HEK293T (cell line): ENCODE data around the gene KAZALD1.

ENCODE experiments used
- CTCF ChIA-PET: fragments of 350-600 bp; formaldehyde crosslinking; extraction: SDS; loops from one replicate; lab custom pipeline; 2021; ENCODE audit warnings: antibody characterized with exemption, inconsistent platforms; lab: Yijun Ruan, JAX
- POLR2A ChIA-PET: fragments of 350-600 bp; formaldehyde crosslinking; extraction: SDS; loops from one replicate; lab custom pipeline; 2020; ENCODE audit warnings: antibody characterized with exemption, inconsistent platforms; lab: Yijun Ruan, JAX
- DNase-seq: peaks from one replicate; pipeline ENCODE4 v3.0.0; 2012; ENCODE audit warnings: mixed read lengths; ENCODE audit errors: extremely low spot score
- ARNT ChIP-seq: fragments of 450-650 bp; IDR thresholded peaks from 2 replicates; pipeline ENCODE4 v1.6.1; 2017; ENCODE audit warnings: mild to moderate bottlenecking
- BHLHE40 ChIP-seq: fragments of 450-650 bp; IDR thresholded peaks from 2 replicates; pipeline ENCODE4 v1.6.1; 2016; ENCODE audit warnings: mild to moderate bottlenecking, moderate library complexity, borderline replicate concordance
- CTBP1 ChIP-seq: fragments of 450-650 bp; IDR thresholded peaks from 2 replicates; pipeline ENCODE4 v1.6.1; 2016; ENCODE audit warnings: borderline replicate concordance
- ELF4 ChIP-seq: fragments of 450-650 bp; IDR thresholded peaks from 2 replicates; pipeline ENCODE4 v1.6.1; 2017; ENCODE audit warnings: antibody characterized with exemption
- FOXA1 ChIP-seq: fragments of 450-650 bp; IDR thresholded peaks from 2 replicates; pipeline ENCODE4 v1.6.1; 2016; ENCODE audit warnings: mild to moderate bottlenecking
- FOXK2 ChIP-seq: fragments of 450-650 bp; IDR thresholded peaks from 2 replicates; pipeline ENCODE4 v1.6.1; 2016; ENCODE audit warnings: mild to moderate bottlenecking
- FOXM1 ChIP-seq: fragments of 450-650 bp; IDR thresholded peaks from 2 replicates; pipeline ENCODE4 v1.6.1; 2017; ENCODE audit warnings: mild to moderate bottlenecking, borderline replicate concordance
- HDGF ChIP-seq: fragments of 450-650 bp; IDR thresholded peaks from 2 replicates; pipeline ENCODE4 v1.6.1; 2017; ENCODE audit warnings: antibody characterized with exemption, borderline replicate concordance
- L3MBTL2 ChIP-seq: fragments of 450-650 bp; conservative IDR thresholded peaks from 2 replicates; pipeline ENCODE4 v1.6.1; 2016; ENCODE audit warnings: mild to moderate bottlenecking
- LEF1 ChIP-seq: fragments of 450-650 bp; IDR thresholded peaks from 2 replicates; pipeline ENCODE4 v1.6.1; 2017; ENCODE audit warnings: mild to moderate bottlenecking, borderline replicate concordance
- NFRKB ChIP-seq: fragments of 450-650 bp; IDR thresholded peaks from 2 replicates; pipeline ENCODE4 v1.6.1; 2016; ENCODE audit warnings: mild to moderate bottlenecking, moderate library complexity
- PKNOX1 ChIP-seq: fragments of 450-650 bp; IDR thresholded peaks from 2 replicates; pipeline ENCODE4 v1.6.1; 2016
- SP1 ChIP-seq: fragments of 450-650 bp; IDR thresholded peaks from 2 replicates; pipeline ENCODE4 v1.6.1; 2017
- SUZ12 ChIP-seq: fragments of 450-650 bp; IDR thresholded peaks from 2 replicates; pipeline ENCODE4 v1.6.1; 2016; ENCODE audit warnings: mild to moderate bottlenecking
- TARDBP ChIP-seq: fragments of 450-650 bp; IDR thresholded peaks from 2 replicates; pipeline ENCODE4 v1.6.1; 2016
- ZNF384 ChIP-seq: fragments of 450-650 bp; IDR thresholded peaks from 2 replicates; pipeline ENCODE4 v1.6.1; 2016

KAZALD1 gene

DNA sequence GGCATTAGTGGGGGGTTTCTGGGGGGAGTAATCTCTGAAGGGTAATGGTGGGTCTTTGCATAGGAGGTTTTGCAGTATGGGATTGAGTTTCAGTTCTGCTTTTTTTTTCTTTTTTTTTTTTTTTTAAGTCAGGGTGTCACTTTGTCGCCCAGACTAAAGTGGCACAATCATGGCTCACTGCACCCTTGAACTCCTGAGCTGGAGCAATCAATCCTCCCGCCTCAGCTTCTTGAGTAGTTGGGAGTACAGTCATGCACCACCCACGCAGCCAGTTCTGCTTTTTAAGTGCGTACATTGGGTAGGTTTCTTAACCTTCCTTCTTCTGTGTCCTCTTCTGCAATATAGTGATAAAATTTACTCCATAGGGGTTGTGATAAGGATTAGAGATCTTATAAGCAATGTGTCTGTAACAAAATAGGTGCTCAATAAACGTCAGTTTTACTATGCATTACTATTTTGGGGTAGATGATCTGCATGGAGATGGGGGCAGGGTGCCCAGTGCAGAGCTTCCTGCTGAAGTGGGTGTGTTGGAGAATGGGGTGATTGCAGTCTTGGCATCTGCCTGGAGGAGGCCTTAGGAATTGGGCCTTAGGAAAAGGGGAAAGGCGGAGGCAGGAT lies 9.6 kb downstream of the KAZALD1 start:
- no peak for DNase-seq
- POLR2A ChIA-PET, result interaction anchor here (0.9 kb wide), 1 partner anchor 21 kb away, joined by 3 read pairs; no protein-coding TSS in a partner anchor
- TF ChIP-seq NFRKB (no peak), FOXM1 (no peak), CTBP1 (no peak), ARNT (no peak), PKNOX1 (no peak), FOXA1 (no peak), LEF1 (no peak), L3MBTL2 (no peak), HDGF (no peak), SUZ12 (no peak), ELF4 (no peak), FOXK2 (no peak), TARDBP (no peak), ZNF384 (no peak), SP1 (no peak), BHLHE40 (no peak)
- CTCF ChIA-PET, result interaction anchor here (0.6 to 1.4 kb wide), 4 partner anchors 11 to 71 kb away, joined by 3 to 4 read pairs (median 4); no protein-coding TSS in a partner anchor

DNA sequence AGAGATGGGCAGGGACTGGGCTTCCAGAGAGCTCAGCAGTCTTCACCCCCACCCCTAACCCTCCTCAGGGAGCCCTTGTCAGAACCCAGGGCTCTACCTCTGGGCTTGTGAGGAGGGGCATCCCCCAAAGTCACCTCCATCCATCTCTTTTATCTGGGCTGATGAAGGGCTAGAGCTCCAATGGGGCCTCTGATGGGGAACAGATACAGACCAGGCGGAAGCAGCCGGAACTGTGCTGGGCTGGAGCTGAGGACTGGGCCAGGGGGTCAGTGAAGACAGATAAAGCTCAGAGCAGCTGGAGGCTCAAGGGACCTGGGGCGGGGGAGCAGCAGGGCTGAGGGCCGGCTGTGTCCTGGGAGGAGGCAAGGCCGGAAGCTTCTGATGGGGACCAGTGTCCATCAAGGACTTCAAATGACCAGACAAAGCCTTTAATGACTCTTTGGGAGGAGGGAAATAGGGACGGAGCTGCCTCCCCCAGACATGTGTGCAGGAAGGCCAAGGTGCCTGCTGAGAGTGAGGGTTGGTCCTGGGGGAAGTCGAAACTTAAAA lies 10.2 kb downstream of the KAZALD1 start:
- ChIA-PET POLR2A (interaction anchor here (0.9 to 1.0 kb wide), 2 partner anchors 11 to 21 kb away, joined by 3 read pairs; partner anchors contain the start of gene KAZALD1), CTCF (interaction anchor here (0.6 to 1.4 kb wide), 4 partner anchors 12 to 70 kb away, joined by 3 to 4 read pairs (median 4); no protein-coding TSS in a partner anchor)
- TF ChIP-seq ZNF384 (no peak), BHLHE40 (no peak), SP1 (no peak), PKNOX1 (no peak), LEF1 (no peak), ELF4 (no peak), FOXA1 (no peak), TARDBP (no peak), NFRKB (no peak), L3MBTL2 (no peak), FOXK2 (no peak), ARNT (no peak), FOXM1 (no peak)
- no peak for DNase-seq

DNA sequence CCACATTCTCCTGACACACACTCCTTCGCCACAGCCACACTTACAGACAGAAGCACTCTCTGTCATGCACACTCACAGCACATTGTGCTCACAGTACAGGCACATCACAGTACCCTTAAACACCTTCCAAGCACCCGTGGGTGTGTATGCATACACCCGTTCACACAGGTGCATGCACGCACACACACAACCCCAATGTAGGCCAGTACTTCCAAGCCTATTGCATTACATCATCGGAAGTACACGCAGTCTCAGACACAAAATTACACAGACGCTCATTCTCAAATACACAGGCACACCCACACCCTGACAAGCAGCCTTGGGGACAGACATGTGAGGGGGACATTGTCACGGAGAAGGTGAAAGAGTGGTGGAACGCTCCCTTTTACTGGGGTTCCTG lies 11.1 kb downstream of the KAZALD1 start:
- no peak for DNase-seq
- CTCF ChIA-PET, result interaction anchor here (1.6 kb wide), 1 partner anchor 32 kb away, joined by 4 read pairs; no protein-coding TSS in a partner anchor

GRCh38 chr10:101073631-101074030 lies 11.8 kb downstream of the KAZALD1 start:
- ChIA-PET CTCF (interaction anchor here (0.7 to 1.6 kb wide), 5 partner anchors 13 to 69 kb away, joined by 3 to 5 read pairs (median 4); no protein-coding TSS in a partner anchor), POLR2A (interaction anchor here (1.1 to 1.9 kb wide), 2 partner anchors 13 to 15 kb away, joined by 3 to 5 read pairs; no protein-coding TSS in a partner anchor)
- TF ChIP-seq ARNT (no peak), FOXM1 (no peak)
- no peak for DNase-seq

More for the DNA sequence above, 11.1 kb downstream of the KAZALD1 start:
- no peak for TF ChIP-seq HDGF
- POLR2A ChIA-PET, result no interaction called here

DNA sequence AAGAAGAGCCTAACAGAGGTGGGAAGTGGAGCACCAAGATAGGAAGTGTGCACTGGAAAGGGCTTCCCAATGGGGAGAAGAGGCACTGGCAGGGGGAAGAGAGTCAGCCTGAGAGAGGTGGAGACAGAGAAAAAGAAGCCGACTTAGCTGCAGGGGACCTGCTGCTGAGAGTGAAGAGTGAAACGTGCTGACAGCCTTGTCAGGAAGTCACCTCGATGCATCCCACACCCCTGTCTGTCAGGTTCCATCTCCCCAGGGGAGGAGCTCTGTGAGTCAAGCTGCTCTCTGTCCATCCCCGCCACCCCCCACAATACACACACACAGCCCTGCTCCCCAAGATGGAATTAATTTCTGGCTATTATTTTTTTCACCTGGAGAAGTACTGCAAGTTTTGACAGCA lies 14.0 kb downstream of the KAZALD1 start:
- no peak for DNase-seq
- TF ChIP-seq TARDBP (no peak), LEF1 (no peak), SP1 (no peak), L3MBTL2 (no peak), FOXA1 (no peak), ZNF384 (no peak), FOXK2 (no peak), BHLHE40 (no peak), SUZ12 (no peak), PKNOX1 (no peak), ARNT (no peak), HDGF (no peak), ELF4 (no peak), FOXM1 (no peak)
- POLR2A ChIA-PET, result interaction anchor here (0.9 to 1.3 kb wide), 2 partner anchors 15 to 24 kb away, joined by 3 to 5 read pairs; no protein-coding TSS in a partner anchor
- CTCF ChIA-PET, result interaction anchor here (0.9 to 1.3 kb wide), 4 partner anchors 9 to 26 kb away, joined by 5 to 9 read pairs (median 6); no protein-coding TSS in a partner anchor

GRCh38 chr10:101076630-101077029 lies 14.8 kb downstream of the KAZALD1 start:
- no peak for TF ChIP-seq ZNF384
- no peak for TF ChIP-seq TARDBP
- TF ChIP-seq SUZ12, result no peak
- TF ChIP-seq FOXM1, result no peak
- TF ChIP-seq FOXK2, result no peak
- TF ChIP-seq HDGF, result no peak
- TF ChIP-seq CTBP1, result no peak
- no peak for TF ChIP-seq ARNT
- TF ChIP-seq BHLHE40, result no peak
- no peak for TF ChIP-seq ELF4
- TF ChIP-seq LEF1, result no peak
- TF ChIP-seq NFRKB, result no peak
- TF ChIP-seq FOXA1, result no peak
- no peak for TF ChIP-seq SP1
- no peak for TF ChIP-seq L3MBTL2
- TF ChIP-seq PKNOX1, result no peak
- CTCF ChIA-PET, result interaction anchor here (0.9 to 1.3 kb wide), 4 partner anchors 10 to 27 kb away, joined by 5 to 9 read pairs (median 6); no protein-coding TSS in a partner anchor
- POLR2A ChIA-PET, result interaction anchor here (0.7 to 1.3 kb wide), 3 partner anchors 16 to 75 kb away, joined by 3 to 5 read pairs (median 3); no protein-coding TSS in a partner anchor

More at GRCh38 chr10:101076630-101077029, 14.8 kb downstream of the KAZALD1 start:
- DNase-seq, result no peak
